ENCODE data around the gene EIF4B. TPM values are rescaled to one million over a fixed set of nuclear protein-coding genes. Genes with fewer than 3 reads are reported as not detected.

EIF4B gene
- total RNA-seq, 1 experiment from 2014 or later = 445 TPM

GRCh38 chr12:53063708-53064612 lies 57.7 kb downstream of the EIF4B start:
- H3K4me3 ChIP-seq (ENCODE audit: low read depth, low read length) = no peak overlapping the region
- no peaks in the 10 kb centered on the region for H3K27me3 ChIP-seq (replicated peaks; ENCODE audit: control insufficient read depth, insufficient read depth, low read length)
- Mint-ChIP-seq H3K4me3 (ENCODE audit: unreplicated experiment) (no peak overlapping the region), H3K9me3 (ENCODE audit: unreplicated experiment) (no peaks in the 10 kb centered on the region), H3K36me3 (ENCODE audit: insufficient read depth, unreplicated experiment) (peaks cover 9% of the 10 kb centered on the region), H3K4me1 (ENCODE audit: low read depth, unreplicated experiment) (peaks cover 6% of the 10 kb centered on the region), H3K27ac (ENCODE audit: unreplicated experiment) (no peak overlapping the region), H3K27me3 (ENCODE audit: insufficient read depth, unreplicated experiment) (no peaks in the 10 kb centered on the region)
- ChIA-PET POLR2A (no interaction called here), CTCF (interaction anchor here (1.9 to 2.7 kb wide), 2 partner anchors 10 kb away, joined by 9 to 32 read pairs; no protein-coding TSS in a partner anchor)
- BruUV-seq (replicated peaks) = no TSS peak
- intact Hi-C loops (cut with micrococcal nuclease; ENCODE audit: unreplicated experiment) = no loop called here
- H3K4me1 ChIP-seq = peaks cover 7% of the 10 kb centered on the region
- H3K9me3 ChIP-seq = no peaks in the 10 kb centered on the region
- TF ChIP-seq, protein P1, sequence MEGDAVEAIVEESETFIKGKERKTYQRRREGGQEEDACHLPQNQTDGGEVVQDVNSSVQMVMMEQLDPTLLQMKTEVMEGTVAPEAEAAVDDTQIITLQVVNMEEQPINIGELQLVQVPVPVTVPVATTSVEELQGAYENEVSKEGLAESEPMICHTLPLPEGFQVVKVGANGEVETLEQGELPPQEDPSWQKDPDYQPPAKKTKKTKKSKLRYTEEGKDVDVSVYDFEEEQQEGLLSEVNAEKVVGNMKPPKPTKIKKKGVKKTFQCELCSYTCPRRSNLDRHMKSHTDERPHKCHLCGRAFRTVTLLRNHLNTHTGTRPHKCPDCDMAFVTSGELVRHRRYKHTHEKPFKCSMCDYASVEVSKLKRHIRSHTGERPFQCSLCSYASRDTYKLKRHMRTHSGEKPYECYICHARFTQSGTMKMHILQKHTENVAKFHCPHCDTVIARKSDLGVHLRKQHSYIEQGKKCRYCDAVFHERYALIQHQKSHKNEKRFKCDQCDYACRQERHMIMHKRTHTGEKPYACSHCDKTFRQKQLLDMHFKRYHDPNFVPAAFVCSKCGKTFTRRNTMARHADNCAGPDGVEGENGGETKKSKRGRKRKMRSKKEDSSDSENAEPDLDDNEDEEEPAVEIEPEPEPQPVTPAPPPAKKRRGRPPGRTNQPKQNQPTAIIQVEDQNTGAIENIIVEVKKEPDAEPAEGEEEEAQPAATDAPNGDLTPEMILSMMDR (IDR thresholded peaks at IDR 0.05; ENCODE audit: insufficient read depth in 1 of 2, low read depth in 1 of 2, low read length in 1 of 2, severe bottlenecking in 1 of 2, unreplicated experiment in 1 of 2) = no peak
- peak in 1 of 2 experiments; percentile 23 for DNase-seq
- peaks cover 3% of the 10 kb centered on the region; the same call in 1 of the 2 replicates for H3K36me3 ChIP-seq (ENCODE audit: control insufficient read depth, insufficient read depth, low read length)

DNA sequence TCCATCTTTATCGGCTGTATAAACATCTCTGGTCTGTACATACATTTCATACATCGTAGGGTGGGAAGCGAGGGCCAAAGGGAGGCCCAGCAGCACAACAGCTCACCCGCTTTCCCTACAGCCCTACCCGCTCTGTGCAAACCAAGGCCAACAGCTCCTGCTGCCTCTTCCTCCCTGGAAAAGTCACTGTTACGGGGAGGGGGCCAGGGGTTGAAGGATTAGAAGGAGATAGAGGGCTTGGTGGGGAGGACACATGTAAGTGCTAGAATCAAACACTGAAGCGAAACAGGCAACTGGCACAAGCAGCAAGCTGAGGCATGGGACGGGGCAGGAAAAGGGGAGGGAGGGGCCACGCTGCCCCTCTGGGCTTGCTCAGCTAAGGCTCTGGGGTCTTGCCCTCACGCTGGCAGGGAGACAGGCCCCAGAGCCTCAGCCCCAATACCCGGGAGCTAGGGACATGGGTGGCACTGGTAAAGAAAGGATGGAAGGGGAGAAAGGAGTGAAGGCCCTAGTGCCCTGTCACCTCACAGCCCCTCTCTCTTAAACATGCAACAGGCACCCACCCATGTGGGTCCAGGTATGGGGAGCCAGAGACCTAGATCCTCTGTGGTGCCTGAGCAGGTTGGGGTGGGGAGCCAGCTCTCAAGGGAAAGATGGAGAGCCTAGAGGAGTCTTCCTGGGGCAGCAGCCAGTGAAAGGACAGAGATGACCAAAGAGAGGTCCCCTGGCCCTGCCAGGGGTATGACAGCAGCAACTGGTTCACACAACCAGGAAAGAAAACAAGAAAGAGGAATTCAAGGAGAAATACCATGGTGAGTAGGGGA lies 58.6 kb downstream of the EIF4B start:
- no peaks in the 10 kb centered on the region for H3K27me3 Mint-ChIP-seq (ENCODE audit: insufficient read depth, unreplicated experiment)
- intact Hi-C loops (cut with micrococcal nuclease; ENCODE audit: unreplicated experiment) = no loop called here
- H3K4me1 ChIP-seq = peaks cover 7% of the 10 kb centered on the region
- TF ChIP-seq, protein P1 (IDR thresholded peaks at IDR 0.05; ENCODE audit: insufficient read depth in 1 of 2, low read depth in 1 of 2, low read length in 1 of 2, severe bottlenecking in 1 of 2, unreplicated experiment in 1 of 2) = no peak
- no peaks in the 10 kb centered on the region for H3K9me3 Mint-ChIP-seq (ENCODE audit: unreplicated experiment)
- CTCF ChIA-PET = interaction anchor here (0.6 to 3.2 kb wide), 20 partner anchors 11 to 315 kb away, joined by 3 to 95 read pairs (median 8); partner anchors contain the start of genes AAAS, CSAD, EIF4B and IGFBP6
- no TSS peak for BruUV-seq (replicated peaks)
- peak overlapping the region; percentile 34 for H3K27ac Mint-ChIP-seq (ENCODE audit: unreplicated experiment)
- H3K27me3 ChIP-seq (replicated peaks; ENCODE audit: control insufficient read depth, insufficient read depth, low read length) = no peaks in the 10 kb centered on the region
- no peak overlapping the region for H3K4me3 Mint-ChIP-seq (ENCODE audit: unreplicated experiment)
- peaks cover 3% of the 10 kb centered on the region; the same call in 1 of the 2 replicates for H3K36me3 ChIP-seq (ENCODE audit: control insufficient read depth, insufficient read depth, low read length)
- H3K9me3 ChIP-seq = no peaks in the 10 kb centered on the region
- peak in 1 of 2 experiments; percentile 17 for DNase-seq
- POLR2A ChIA-PET = interaction anchor here (1.3 kb wide), 1 partner anchor 14 kb away, joined by 18 read pairs; the partner anchor contains the start of gene SPRYD3
- peaks cover 9% of the 10 kb centered on the region for H3K36me3 Mint-ChIP-seq (ENCODE audit: insufficient read depth, unreplicated experiment)
- peaks cover 6% of the 10 kb centered on the region for H3K4me1 Mint-ChIP-seq (ENCODE audit: low read depth, unreplicated experiment)
- H3K4me3 ChIP-seq (ENCODE audit: low read depth, low read length) = no peak overlapping the region

GRCh38 chr12:53065470-53065869 lies 59.2 kb downstream of the EIF4B start:
- CTCF ChIA-PET = interaction anchor here (0.6 to 3.2 kb wide), 31 partner anchors 8 to 314 kb away, joined by 3 to 95 read pairs (median 5); partner anchors contain the start of genes AAAS, CSAD, EIF4B and ESPL1
- peaks cover 4% of the 10 kb centered on the region for H3K36me3 Mint-ChIP-seq (ENCODE audit: insufficient read depth, unreplicated experiment)
- DNase-seq = peak in 1 of 2 experiments; percentile 34
- TF ChIP-seq, protein P1 (IDR thresholded peaks at IDR 0.05; ENCODE audit: insufficient read depth in 1 of 2, low read depth in 1 of 2, low read length in 1 of 2, severe bottlenecking in 1 of 2, unreplicated experiment in 1 of 2) = no peak
- Histone ChIP-seq H3K4me1 (peaks cover 7% of the 10 kb centered on the region), H3K9me3 (no peaks in the 10 kb centered on the region), H3K4me3 (ENCODE audit: low read depth, low read length) (no peak overlapping the region), H3K36me3 (ENCODE audit: control insufficient read depth, insufficient read depth, low read length) (peaks cover 3% of the 10 kb centered on the region; the same call in 1 of the 2 replicates), H3K27me3 (replicated peaks; ENCODE audit: control insufficient read depth, insufficient read depth, low read length) (no peaks in the 10 kb centered on the region)
- POLR2A ChIA-PET = interaction anchor here (1.0 to 1.3 kb wide), 2 partner anchors 13 to 37 kb away, joined by 4 to 18 read pairs; partner anchors contain the start of genes SOAT2 and SPRYD3
- H3K4me1 Mint-ChIP-seq (ENCODE audit: low read depth, unreplicated experiment) = peaks cover 6% of the 10 kb centered on the region
- H3K4me3 Mint-ChIP-seq (ENCODE audit: unreplicated experiment) = no peak overlapping the region
- peak overlapping the region; percentile 34 for H3K27ac Mint-ChIP-seq (ENCODE audit: unreplicated experiment)
- no peaks in the 10 kb centered on the region for H3K9me3 Mint-ChIP-seq (ENCODE audit: unreplicated experiment)
- no TSS peak for BruUV-seq (replicated peaks)
- H3K27me3 Mint-ChIP-seq (ENCODE audit: insufficient read depth, unreplicated experiment) = no peaks in the 10 kb centered on the region
- intact Hi-C loops (cut with micrococcal nuclease; ENCODE audit: unreplicated experiment) = no loop called here
